Mesothelial cell of epicardium (in vitro differentiated cells): Measurements from ENCODE around the gene SCMH1. TPM values are rescaled to one million over a fixed set of nuclear protein-coding genes. Genes with fewer than 3 reads are reported as not detected.

ENCODE experiments used
- DNase-seq, 2 experiments: peaks; one replicate each; pipeline ENCODE4 v3.0.0; 2021; ENCODE audit warnings: low spot score in 2 of 2; ENCODE audit not compliant: unreplicated experiment in 2 of 2
- H3K27ac Mint-ChIP-seq: 2 replicates; pipeline ENCODE4 v1.8.0; 2021; ENCODE audit warnings: mixed read lengths
- H3K27me3 Mint-ChIP-seq: 2 replicates; pipeline ENCODE4 v1.8.0; 2021; ENCODE audit warnings: low read depth, mixed read lengths
- H3K36me3 Mint-ChIP-seq: 2 replicates; pipeline ENCODE4 v1.8.0; 2021; ENCODE audit warnings: mixed read lengths
- H3K4me1 Mint-ChIP-seq: 2 replicates; pipeline ENCODE4 v1.8.0; 2021; ENCODE audit warnings: mixed read lengths
- H3K4me3 Mint-ChIP-seq: 2 replicates; pipeline ENCODE4 v1.8.0; 2021; ENCODE audit warnings: mild to moderate bottlenecking, moderate library complexity, mixed read lengths
- H3K9me3 Mint-ChIP-seq: 2 replicates; pipeline ENCODE4 v1.8.0; 2021; ENCODE audit warnings: mixed read lengths
- CTCF ChIP-seq: fragments of 200-600 bp; sonication (generic); IDR thresholded peaks from one replicate; pipeline ENCODE4 v1.5.0; 2021; ENCODE audit warnings: antibody characterized with exemption; ENCODE audit not compliant: unreplicated experiment
- total RNA-seq: library from RNA; stranded (reverse); gene quantifications from 3 replicates; pipeline ENCODE4 v1.2.1, GENCODE V29; 2021

The SCMH1 gene
- total RNA-seq, 1 donor from 2014 or later, result 59.1 TPM

GRCh38 chr1:40982721-40983120 lies 259.4 kb downstream of the SCMH1 start:
- TF ChIP-seq CTCF, result no peak
- Mint-ChIP-seq H3K27ac (no peak overlapping the region), H3K9me3 (no peaks in the 10 kb centered on the region), H3K4me1 (peaks cover 37% of the 10 kb centered on the region), H3K36me3 (peaks cover 22% of the 10 kb centered on the region), H3K27me3 (no peaks in the 10 kb centered on the region), H3K4me3 (no peak overlapping the region)
- DNase-seq, result no peak

GRCh38 chr1:40981691-40982448 lies 260.2 kb downstream of the SCMH1 start:
- H3K4me1 Mint-ChIP-seq, result peaks cover 31% of the 10 kb centered on the region
- H3K27ac Mint-ChIP-seq, result peak overlapping the region; percentile 6
- no peaks in the 10 kb centered on the region for H3K9me3 Mint-ChIP-seq
- H3K36me3 Mint-ChIP-seq, result peaks cover 16% of the 10 kb centered on the region
- no peak for DNase-seq
- peak overlapping the region; percentile 19 for H3K4me3 Mint-ChIP-seq
- TF ChIP-seq CTCF, result no peak
- H3K27me3 Mint-ChIP-seq, result no peaks in the 10 kb centered on the region

GRCh38 chr1:40980453-40981121 lies 261.5 kb downstream of the SCMH1 start:
- Mint-ChIP-seq H3K4me3 (peak overlapping the region; percentile 77), H3K27me3 (no peaks in the 10 kb centered on the region)

GRCh38 chr1:40980068-40980452 lies 262.0 kb downstream of the SCMH1 start:
- H3K9me3 Mint-ChIP-seq, result no peaks in the 10 kb centered on the region
- no peak for TF ChIP-seq CTCF
- no peaks in the 10 kb centered on the region for H3K27me3 Mint-ChIP-seq
- DNase-seq, result no peak
- peaks cover 9% of the 10 kb centered on the region for H3K36me3 Mint-ChIP-seq
- H3K27ac Mint-ChIP-seq, result peak overlapping the region; percentile 80
- peaks cover 26% of the 10 kb centered on the region for H3K4me1 Mint-ChIP-seq
- peak overlapping the region; percentile 77 for H3K4me3 Mint-ChIP-seq

More at GRCh38 chr1:40980453-40981121, 261.5 kb downstream of the SCMH1 start:
- peak in 1 of 2 experiments; percentile 39 for DNase-seq
- H3K27ac Mint-ChIP-seq, result peak overlapping the region; percentile 80
- peaks cover 11% of the 10 kb centered on the region for H3K36me3 Mint-ChIP-seq
- peaks cover 25% of the 10 kb centered on the region for H3K4me1 Mint-ChIP-seq
- no peaks in the 10 kb centered on the region for H3K9me3 Mint-ChIP-seq
- TF ChIP-seq CTCF, result no peak

GRCh38 chr1:40979241-40980067 lies 262.7 kb downstream of the SCMH1 start, which contains the start of gene CTPS1:
TSS of gene CTPS1 (plus strand) at chr1:40979696. CDS start at chr1:40983291, 3,595 bp downstream.
- Mint-ChIP-seq H3K27me3 (no peaks in the 10 kb centered on the region), H3K9me3 (no peaks in the 10 kb centered on the region), H3K36me3 (peaks cover 6% of the 10 kb centered on the region), H3K4me3 (peak within 1 kb of the TSS; percentile 77), H3K4me1 (peaks cover 30% of the 10 kb centered on the region), H3K27ac (peak within 1 kb of the TSS; percentile 89)
- DNase-seq, result peak; percentile 93 to 99
- no peak for TF ChIP-seq CTCF
